GM18507 (cell line): ENCODE data around the gene PRSS21.

ENCODE experiments used
- DNase-seq: peaks from one replicate; pipeline ENCODE4 v3.0.0; 2011; ENCODE audit warnings: low read depth; ENCODE audit not compliant: insufficient read length; ENCODE audit errors: extremely low spot score
- FAIRE-seq: peaks from 2 replicates; lab custom pipeline; 2011; peaks lifted over from hg19 to GRCh38; lab: Jason Lieb, UNC

Gene PRSS21

GRCh38 chr16:2779151-2779920, 37.7 kb upstream of the PRSS21 start:
- DNase-seq (no peak), FAIRE-seq (no peak)

DNA sequence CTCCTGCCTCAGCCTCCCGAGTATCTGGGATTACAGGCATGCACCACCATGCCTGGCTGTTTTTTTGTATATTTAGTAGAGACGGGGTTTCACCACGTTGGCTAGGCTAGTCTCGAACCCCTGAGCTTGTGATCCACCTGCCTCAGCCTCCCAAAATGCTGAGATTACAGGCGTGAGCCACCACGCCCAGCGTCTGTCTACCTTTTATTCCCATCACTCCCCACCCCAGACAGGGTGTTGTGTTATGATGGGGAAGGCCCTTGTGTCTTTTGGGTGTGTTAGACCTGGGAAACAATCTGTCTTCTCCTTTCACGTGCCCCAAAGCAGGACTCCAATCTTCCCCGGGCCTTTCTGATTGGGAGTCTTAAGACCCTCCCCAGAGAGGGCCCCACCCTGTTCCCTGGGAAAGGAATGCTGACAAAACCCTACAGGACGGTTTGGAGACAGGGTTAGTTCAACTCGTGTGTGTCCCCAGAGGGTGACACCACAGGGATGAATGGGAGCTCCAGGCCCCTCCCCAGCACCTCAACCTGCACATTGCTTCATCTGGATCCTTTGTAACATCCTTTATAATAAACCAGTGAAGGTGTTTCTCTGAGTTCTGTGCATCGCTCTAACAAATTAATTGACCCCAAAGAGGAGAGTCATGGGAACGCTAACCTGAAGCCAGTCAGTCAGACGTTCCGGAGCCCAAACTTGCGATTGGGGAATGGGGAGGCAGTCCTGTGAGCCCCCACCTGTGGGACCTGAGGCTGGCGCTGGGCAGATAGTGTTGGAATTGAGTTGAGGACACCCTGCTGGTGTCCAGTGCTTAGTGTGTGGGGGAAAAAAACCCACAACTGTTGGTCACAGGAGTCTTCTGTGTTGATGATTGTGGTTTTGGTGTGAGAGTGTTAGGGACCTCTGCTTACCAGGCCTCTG, 36.8 kb upstream of the PRSS21 start:
- DNase-seq (no peak), FAIRE-seq (no peak)

DNA sequence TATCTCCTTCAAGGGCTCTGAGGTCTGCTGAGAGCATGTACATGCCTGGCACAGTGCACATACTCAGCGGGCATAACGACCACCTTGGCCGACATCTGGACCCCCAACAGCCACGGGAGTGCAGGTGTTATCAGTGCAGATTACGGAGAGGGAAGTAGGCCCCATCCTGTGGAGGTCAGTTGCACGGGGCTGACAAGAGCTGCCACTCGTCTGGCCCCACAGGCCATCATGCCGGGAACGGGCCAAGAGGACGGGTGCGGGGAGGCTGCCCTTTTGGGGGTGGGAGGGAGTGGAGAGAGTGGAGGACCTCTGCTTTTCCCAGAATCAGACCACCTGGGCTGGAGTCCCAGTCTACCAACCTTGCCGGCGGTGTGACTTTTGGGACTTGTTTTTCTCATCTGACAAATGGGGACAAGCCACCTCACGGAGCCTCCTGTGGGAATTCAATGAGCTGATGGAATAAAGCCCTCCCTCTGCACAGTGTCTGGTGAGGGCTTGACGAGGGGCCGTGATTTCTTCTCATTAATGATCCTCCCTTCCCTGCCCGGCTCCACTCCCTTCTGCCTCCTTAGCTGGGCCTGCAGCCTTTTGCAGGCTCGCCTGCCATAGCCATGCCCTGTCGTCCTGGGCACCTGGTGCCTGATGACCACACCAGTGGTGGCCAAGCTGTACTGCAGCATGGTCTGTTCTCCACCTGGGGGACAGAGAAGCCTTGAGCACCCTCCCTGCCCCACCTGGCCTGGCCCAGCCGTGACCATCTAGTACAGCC, 34.3 kb upstream of the PRSS21 start:
- no peak for FAIRE-seq
- no peak for DNase-seq

GRCh38 chr16:2783581-2784357, 33.3 kb upstream of the PRSS21 start:
- DNase-seq, result no peak
- no peak for FAIRE-seq

DNA sequence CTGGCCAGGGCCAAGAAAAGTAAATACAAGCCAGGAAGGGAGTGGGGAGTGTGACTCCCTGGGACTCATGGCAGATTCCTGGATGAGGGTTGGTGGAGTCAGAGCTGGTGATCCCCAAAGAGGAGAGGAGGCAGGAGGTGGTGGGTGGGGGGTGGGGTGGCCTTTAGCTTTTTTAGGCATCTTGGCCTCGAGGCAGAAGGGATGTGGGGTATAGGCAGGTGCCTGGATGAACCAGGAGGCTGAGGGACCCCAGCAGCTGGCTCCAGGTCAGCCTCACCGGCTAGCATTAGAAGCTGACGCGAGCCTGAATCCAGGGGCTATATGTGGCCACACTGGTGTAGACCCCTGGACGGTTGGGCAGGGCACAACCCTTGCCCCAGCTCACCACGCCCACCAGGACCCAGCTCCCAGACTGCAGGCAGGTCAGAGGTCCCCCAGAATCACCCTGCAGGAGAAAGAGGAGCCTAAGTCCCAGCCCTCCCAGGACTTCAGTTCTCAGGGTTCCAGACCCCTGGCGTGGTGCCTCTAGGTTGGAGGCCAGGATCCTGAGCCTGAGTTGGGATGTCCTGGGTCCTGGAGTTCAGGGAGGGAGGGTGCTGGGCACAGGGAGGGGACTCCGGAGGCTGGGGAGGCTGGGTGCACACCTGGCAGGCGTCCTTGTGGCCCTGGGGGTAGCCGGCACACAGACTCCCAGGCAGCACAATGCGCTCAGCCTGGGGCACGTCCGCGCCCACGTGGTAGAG, 32.5 kb upstream of the PRSS21 start:
- DNase-seq (no peak), FAIRE-seq (no peak)

DNA sequence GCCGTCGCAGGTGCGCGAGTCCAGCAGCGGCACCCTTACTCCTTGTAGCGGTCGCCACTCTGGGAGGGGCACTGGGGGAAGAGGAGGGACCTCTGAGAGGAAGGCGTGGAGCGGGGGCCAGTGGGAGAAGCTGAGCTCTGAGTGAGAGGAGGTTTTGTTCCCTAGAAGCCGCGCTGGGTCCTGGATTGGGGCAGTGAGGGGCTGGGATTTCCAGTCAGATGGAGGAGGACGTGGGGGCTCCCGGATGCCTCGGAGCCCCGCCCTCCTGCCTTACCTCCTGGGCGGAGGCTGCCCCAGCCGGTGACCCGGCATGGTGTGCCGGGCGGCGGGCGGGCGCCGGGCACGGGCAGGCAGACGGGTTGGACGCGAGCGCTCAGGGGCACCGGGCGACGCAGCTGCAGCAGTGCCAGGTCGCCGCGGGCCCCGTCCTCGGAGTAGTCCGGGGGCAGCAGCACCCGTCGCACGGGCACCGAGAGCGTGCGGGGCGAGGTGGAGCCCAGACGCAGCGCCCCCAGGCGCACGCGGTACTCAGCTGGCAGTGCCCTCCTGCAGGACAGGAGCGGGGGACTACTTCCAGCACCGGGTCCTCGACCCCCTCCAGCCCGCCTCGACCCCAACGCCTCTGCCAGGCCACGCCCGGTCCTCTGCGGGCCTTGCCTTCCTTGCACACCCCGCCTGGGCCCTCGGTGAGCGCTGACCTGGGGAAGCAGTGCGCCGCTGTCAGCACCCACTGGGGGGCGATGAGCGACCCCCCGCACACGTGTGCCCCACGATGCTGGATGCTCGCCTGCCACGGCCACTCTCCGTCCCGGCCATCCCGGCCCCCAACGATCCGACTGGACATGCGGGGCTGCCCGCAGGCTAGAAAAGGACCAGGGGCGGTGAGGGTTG, 31.7 kb upstream of the PRSS21 start:
- FAIRE-seq (no peak), DNase-seq (no peak)

GRCh38 chr16:2786061-2786825, 30.8 kb upstream of the PRSS21 start:
- no peak for DNase-seq
- no peak for FAIRE-seq

GRCh38 chr16:2786826-2787151, 30.2 kb upstream of the PRSS21 start:
- DNase-seq, result no peak
- FAIRE-seq, result no peak

GRCh38 chr16:2787406-2787805, 29.6 kb upstream of the PRSS21 start, which contains the start of gene PRSS33:
Gene PRSS33, minus strand, starts transcription at chr16:2787560. Its CDS starts 1,013 bp downstream, at chr16:2786547.
- DNase-seq, result no peak
- FAIRE-seq, result no peak

- DNase-seq, result no peak
- FAIRE-seq, result no peak
These were observed 29.1 kb upstream of the PRSS21 start for GRCh38 chr16:2787961-2788360.

- FAIRE-seq (no peak), DNase-seq (no peak)
These were observed 26.4 kb upstream of the PRSS21 start for GRCh38 chr16:2790631-2791030.

DNA sequence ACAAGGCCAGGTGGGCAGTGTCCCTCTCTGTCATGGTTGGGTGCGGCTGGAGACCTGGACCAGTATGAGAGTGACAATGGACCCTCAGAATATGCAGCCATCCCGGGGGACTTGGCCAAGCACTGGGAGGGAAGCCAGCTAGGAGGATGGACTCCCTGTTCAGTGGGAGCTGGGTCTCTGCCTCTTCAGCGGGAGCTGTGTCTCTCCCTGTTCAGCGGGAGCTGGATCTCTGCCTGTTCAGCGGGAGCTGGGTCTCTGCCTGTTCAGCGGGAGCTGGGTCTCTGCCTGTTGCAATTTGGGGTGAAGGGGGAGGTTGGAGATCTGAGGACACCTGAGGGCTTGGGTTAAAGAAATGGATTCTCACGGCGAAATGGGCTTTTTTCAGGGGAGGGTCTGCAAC, 25.9 kb upstream of the PRSS21 start:
- no peak for DNase-seq
- FAIRE-seq, result no peak

DNA sequence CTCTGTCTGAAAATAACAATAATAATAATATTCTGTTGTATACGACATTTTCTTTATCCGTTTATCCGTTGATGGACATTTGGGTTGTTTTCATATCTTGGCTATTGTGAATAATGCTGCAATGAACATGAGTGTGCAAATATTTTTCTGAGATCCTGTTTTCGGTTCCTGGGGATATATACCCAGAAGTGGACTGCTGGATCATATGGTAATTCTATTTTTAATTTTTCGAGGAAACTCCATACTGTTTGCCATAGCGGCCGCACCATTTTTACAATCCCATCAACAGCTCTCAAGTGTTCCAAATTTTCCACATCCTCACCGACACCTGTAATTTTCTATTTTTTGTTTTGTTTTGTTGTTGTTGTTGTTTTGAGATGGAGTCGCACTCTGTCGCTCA, 24.1 kb upstream of the PRSS21 start:
- FAIRE-seq (no peak), DNase-seq (no peak)

DNA sequence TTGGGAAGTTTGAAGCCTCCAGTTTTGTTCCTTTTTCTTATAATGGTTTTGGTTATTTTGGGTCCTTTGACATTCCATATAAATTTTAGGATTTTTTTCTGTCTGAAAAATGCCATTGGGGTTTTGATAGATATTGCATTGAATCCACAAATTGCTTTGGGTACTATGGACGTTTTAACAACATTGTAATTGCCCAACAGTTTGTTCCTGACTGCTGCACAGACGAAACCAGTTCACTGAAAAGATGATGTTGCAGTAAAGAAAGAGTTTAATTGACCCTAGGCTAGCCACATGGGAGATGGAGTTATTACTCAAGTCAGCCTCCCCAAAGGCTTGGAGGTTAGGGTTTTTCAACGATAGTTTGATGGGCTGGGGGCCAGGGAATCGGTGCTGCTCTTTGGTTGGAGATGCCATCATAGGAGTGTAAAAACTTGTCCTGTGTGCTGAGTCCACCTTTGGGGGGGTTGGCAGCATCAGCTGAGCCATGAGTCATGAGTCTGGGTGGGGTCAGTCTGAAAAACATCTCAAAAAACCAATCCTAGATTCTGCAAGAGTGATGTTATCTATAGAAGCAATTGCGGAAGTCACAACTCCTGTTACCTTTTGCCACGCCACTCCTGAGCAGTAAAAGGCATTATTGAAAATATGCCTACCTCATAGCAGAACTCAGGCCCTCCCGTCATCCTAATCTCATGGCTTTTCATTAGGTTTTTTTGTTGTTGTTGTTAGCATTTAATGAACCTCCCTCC, 21.5 kb upstream of the PRSS21 start:
- no peak for DNase-seq
- no peak for FAIRE-seq

- DNase-seq, result no peak
- FAIRE-seq, result no peak
These were observed 18.3 kb upstream of the PRSS21 start for GRCh38 chr16:2798723-2799204.

- DNase-seq, result no peak
- FAIRE-seq, result no peak
These were observed 17.7 kb upstream of the PRSS21 start for GRCh38 chr16:2799205-2799858.
